Prostate gland (tissue), 2 donors: ENCODE data around the gene ALK.

Experiments
- POLR2A ChIP-seq: fragments of 450-650 bp; IDR thresholded peaks from one replicate; pipeline ENCODE4 v1.6.1; 2016; ENCODE audit warnings: antibody characterized with exemption, mild to moderate bottlenecking
- TF ChIP-seq, protein P1 (sequence below), 4 experiments: fragments of 200-600 bp in 2 of 4; fragments of 450-650 bp in 2 of 4; sonication (generic) in 2 of 4; IDR thresholded peaks; 1 replicate in 3 of 4; 2 replicates in 1 of 4; pipeline ENCODE4 v1.5.1; 2016 to 2019; ENCODE audit warnings: antibody characterized with exemption in 4 of 4, mild to moderate bottlenecking in 2 of 4, moderate library complexity in 2 of 4

DNA sequence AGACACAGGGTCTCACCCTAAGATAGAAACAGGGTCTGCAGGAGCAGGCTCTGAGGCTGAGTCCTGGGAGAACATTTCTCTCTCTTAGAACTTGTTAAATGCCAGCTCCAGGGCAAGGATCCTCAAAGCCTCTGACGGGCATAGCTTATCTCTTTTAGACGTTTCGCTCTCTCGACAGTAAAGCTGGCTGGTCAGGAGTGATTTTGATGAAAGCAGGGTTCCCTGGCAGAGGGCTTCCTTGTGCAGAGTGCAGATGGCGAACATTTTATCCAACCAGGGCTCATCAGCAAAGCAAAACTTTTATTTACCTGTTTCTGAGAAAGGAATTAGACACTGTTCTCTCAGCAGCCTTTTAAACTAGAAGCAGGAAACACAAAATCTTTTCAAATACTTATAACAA, 350.8 kb downstream of the ALK start:
- TF ChIP-seq POLR2A, result no peak
- TF ChIP-seq, protein P1, sequence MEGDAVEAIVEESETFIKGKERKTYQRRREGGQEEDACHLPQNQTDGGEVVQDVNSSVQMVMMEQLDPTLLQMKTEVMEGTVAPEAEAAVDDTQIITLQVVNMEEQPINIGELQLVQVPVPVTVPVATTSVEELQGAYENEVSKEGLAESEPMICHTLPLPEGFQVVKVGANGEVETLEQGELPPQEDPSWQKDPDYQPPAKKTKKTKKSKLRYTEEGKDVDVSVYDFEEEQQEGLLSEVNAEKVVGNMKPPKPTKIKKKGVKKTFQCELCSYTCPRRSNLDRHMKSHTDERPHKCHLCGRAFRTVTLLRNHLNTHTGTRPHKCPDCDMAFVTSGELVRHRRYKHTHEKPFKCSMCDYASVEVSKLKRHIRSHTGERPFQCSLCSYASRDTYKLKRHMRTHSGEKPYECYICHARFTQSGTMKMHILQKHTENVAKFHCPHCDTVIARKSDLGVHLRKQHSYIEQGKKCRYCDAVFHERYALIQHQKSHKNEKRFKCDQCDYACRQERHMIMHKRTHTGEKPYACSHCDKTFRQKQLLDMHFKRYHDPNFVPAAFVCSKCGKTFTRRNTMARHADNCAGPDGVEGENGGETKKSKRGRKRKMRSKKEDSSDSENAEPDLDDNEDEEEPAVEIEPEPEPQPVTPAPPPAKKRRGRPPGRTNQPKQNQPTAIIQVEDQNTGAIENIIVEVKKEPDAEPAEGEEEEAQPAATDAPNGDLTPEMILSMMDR (IDR thresholded peaks at IDR 0.05), result no peak
